DND-41 (cell line): ENCODE data around the gene NOL4L.

ENCODE experiments used
- ATAC-seq: fragments of 200-7000 bp; cut with Tn5 transposase; 3 replicates; pipeline ENCODE4 v1.9.1; 2021; ENCODE audit warnings: low read depth; ENCODE audit not compliant: insufficient read depth
- DNase-seq: peaks from one replicate; pipeline ENCODE4 v3.0.0-alpha.2; 2020
- H2AFZ ChIP-seq: 2 replicates; pipeline ENCODE4 v1.6.0; 2012; ENCODE audit warnings: low read depth, low read length
- H3K27ac ChIP-seq: 2 replicates; pipeline ENCODE4 v1.5.1; 2012; ENCODE audit warnings: low read length, inconsistent platforms
- H3K27me3 ChIP-seq: fragments of 200-600 bp; sonication (generic); 2 replicates; pipeline ENCODE4 v1.6.0; 2012; ENCODE audit warnings: low read length, mild to moderate bottlenecking, inconsistent platforms; ENCODE audit not compliant: insufficient read depth, poor library complexity
- H3K36me3 ChIP-seq: 2 replicates; pipeline ENCODE4 v1.5.1; 2012; ENCODE audit warnings: low read length, inconsistent platforms; ENCODE audit not compliant: insufficient read depth
- H3K4me1 ChIP-seq: 2 replicates; pipeline ENCODE4 v1.5.1; 2012; ENCODE audit warnings: mild to moderate bottlenecking, low read length; ENCODE audit not compliant: insufficient read depth
- H3K4me2 ChIP-seq: 2 replicates; pipeline ENCODE4 v1.6.0; 2012; ENCODE audit warnings: mild to moderate bottlenecking, moderate library complexity, low read length, inconsistent platforms; ENCODE audit not compliant: insufficient read depth
- H3K4me3 ChIP-seq, 2 experiments: fragments of 200-600 bp in 1 of 2; shearing (Covaris generic) in 1 of 2; 2 replicates each; pipeline ENCODE4 v1.5.1; 2012 to 2016; ENCODE audit warnings: inconsistent platforms in 2 of 2, low read length in 2 of 2, mild to moderate bottlenecking in 2 of 2, low read depth in 1 of 2, moderate library complexity in 1 of 2
- H3K79me2 ChIP-seq: 2 replicates; pipeline ENCODE4 v1.6.0; 2012; ENCODE audit warnings: low read length, inconsistent platforms; ENCODE audit not compliant: insufficient read depth
- H3K9ac ChIP-seq: 2 replicates; pipeline ENCODE4 v1.6.0; 2012; ENCODE audit warnings: low read depth, mild to moderate bottlenecking, inconsistent platforms, low read length, moderate library complexity
- H3K9me3 ChIP-seq: 2 replicates; pipeline ENCODE4 v1.5.1; 2012; ENCODE audit warnings: low read length, moderate library complexity, mild to moderate bottlenecking, inconsistent platforms; ENCODE audit not compliant: insufficient read depth, severe bottlenecking
- H4K20me1 ChIP-seq: 2 replicates; pipeline ENCODE4 v1.6.0; 2012; ENCODE audit warnings: low read length; ENCODE audit not compliant: insufficient read depth
- CTCF ChIP-seq: IDR thresholded peaks from 2 replicates; pipeline ENCODE4 v1.5.1; 2012; ENCODE audit warnings: borderline replicate concordance, low read length, moderate library complexity, mild to moderate bottlenecking; ENCODE audit not compliant: poor library complexity, severe bottlenecking; ENCODE audit errors: extremely low read depth
- EZH2 ChIP-seq: IDR thresholded peaks from 3 replicates; pipeline ENCODE4 v1.6.1; 2012; ENCODE audit warnings: borderline replicate concordance, low read depth, mild to moderate bottlenecking, moderate library complexity, low read length, inconsistent platforms; ENCODE audit not compliant: severe bottlenecking

The NOL4L gene

DNA sequence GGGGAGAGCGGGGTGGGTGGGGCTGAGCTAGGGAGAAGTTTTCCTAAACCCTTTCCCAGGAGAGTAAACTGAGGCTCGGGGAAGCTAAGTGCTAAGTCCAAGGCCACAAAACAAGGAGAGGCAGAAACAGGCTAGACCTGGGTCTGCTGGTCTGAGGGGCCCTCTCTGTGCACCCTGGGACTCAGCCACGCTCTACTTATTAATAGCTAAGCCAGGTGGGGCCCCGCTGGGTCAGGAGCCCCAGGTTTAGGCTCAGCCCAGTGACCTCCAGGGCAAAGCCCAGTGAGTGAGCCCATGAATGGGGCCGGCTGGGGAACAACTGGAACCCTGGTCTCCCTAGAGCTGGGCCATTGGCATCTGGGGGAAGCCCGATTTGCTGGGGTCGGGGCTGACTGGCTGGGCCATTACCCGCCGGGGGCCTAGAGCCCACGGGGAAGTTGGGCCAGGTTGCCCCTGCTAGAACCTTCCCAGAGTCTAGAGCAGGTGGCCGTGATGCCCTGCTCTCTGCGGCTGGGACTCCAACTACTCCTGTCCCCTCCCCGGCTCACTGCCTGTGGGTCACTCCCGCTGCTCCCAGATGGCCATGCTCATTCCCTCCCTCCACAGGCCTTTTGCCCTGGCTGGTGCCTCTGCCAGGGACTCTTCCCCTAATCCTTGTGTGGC lies 24.1 kb upstream of the NOL4L start:
- TF ChIP-seq CTCF = no peak
- TF ChIP-seq EZH2 = no peak
- H3K4me3 ChIP-seq = no peak overlapping the region
- H3K36me3 ChIP-seq = no peaks in the 10 kb centered on the region
- DNase-seq (no peak), ATAC-seq (no peak)
- no peak overlapping the region for H2AFZ ChIP-seq
- H3K4me1 ChIP-seq = no peaks in the 10 kb centered on the region
- H4K20me1 ChIP-seq = no peaks in the 10 kb centered on the region
- no peaks in the 10 kb centered on the region for H3K9me3 ChIP-seq
- peaks cover 3% of the 10 kb centered on the region for H3K27me3 ChIP-seq
- H3K27ac ChIP-seq = no peak overlapping the region
- H3K9ac ChIP-seq = no peak overlapping the region
- no peak overlapping the region for H3K4me2 ChIP-seq
- no peaks in the 10 kb centered on the region for H3K79me2 ChIP-seq

GRCh38 chr20:32608664-32609015 lies 23.5 kb upstream of the NOL4L start:
- H2AFZ ChIP-seq = no peak overlapping the region
- ATAC-seq (no peak), DNase-seq (no peak)
- H3K4me1 ChIP-seq = no peaks in the 10 kb centered on the region
- no peak overlapping the region for H3K27ac ChIP-seq
- no peak overlapping the region for H3K9ac ChIP-seq
- H3K4me2 ChIP-seq = no peak overlapping the region
- no peak for TF ChIP-seq CTCF
- H3K4me3 ChIP-seq = no peak overlapping the region
- no peaks in the 10 kb centered on the region for H4K20me1 ChIP-seq
- H3K36me3 ChIP-seq = no peaks in the 10 kb centered on the region
- peaks cover 3% of the 10 kb centered on the region for H3K27me3 ChIP-seq
- H3K79me2 ChIP-seq = no peaks in the 10 kb centered on the region
- no peaks in the 10 kb centered on the region for H3K9me3 ChIP-seq

DNA sequence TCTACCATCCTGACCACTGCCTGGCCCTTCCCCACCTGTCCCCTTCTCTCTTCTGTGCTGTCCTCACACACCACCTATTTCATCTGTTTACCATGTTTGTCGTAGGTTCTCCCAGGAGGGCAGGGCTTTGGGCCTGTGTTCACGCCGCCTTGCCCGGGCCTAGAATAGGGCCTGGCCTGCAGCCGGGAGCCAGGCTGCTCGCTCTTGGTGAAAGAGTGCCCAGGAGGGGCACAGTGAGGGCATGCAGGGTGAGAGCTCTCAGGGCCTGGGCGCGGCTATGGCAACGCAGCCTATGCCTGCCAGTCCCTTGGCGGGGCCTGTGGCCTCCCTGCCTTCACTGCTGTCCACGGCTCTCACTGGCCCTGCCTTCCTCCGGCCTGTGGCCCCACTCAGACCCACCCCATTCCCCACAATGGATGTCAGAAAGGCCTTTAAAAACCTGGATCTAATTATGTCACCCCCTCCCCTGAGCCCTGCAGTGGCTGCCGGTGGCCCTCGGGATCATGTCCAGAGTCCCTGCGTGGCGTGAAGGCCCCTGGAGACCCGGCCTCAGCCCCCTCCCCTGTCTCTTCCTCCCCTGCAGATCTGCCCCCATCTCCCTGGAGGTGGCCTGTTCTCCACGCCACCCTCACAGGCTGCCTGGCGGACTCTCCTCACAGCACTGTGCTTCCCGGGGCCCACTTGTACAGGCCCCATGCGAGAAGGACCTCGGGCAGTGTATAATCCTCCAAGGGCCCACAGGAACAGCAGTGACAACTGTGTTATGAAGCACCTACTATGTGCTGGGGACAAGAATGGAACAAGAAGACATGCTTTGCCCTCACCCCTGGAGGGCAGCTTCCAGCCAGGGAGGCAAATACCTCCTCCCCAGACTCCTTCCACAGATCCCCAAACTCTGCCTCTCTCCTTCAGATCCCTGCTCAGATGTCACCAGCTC lies 22.9 kb upstream of the NOL4L start:
- H3K36me3 ChIP-seq = no peaks in the 10 kb centered on the region
- no peak overlapping the region for H3K4me3 ChIP-seq
- H4K20me1 ChIP-seq = no peaks in the 10 kb centered on the region
- no peak overlapping the region for H2AFZ ChIP-seq
- no peaks in the 10 kb centered on the region for H3K4me1 ChIP-seq
- H3K27me3 ChIP-seq = peaks cover 3% of the 10 kb centered on the region
- no peak overlapping the region for H3K4me2 ChIP-seq
- H3K27ac ChIP-seq = no peak overlapping the region
- DNase-seq = no peak
- no peaks in the 10 kb centered on the region for H3K9me3 ChIP-seq
- no peak overlapping the region for H3K9ac ChIP-seq
- TF ChIP-seq CTCF (no peak), EZH2 (no peak)
- H3K79me2 ChIP-seq = no peaks in the 10 kb centered on the region
- no peak for ATAC-seq
